ENCODE data around the gene PHYKPL.

PHYKPL gene

DNA sequence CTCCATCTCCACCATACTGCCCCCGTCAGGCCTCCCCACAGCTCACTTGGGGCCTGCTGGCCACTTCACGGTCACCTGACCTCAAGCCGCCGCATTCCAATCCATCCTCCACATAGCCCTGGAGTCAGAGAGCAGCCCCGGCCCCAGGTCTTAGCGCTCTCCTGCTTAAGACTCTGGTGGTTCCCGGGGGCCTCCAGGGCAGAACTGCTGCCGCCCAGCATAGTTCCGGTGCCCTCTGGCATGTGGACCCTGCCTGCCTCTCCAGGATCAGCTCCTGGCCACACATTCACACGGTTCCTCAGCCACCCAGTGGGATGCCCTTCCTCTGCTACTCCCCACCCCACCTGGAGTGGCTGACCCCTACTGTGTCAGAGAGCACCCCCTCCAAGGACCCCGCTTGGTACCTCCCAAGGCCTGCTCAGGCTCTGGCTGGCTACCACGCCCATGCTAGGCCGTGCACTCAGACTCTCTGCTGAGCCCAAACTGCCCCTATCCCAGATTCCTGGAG, 8.7 kb downstream of the PHYKPL start:
- DNase-seq (ENCODE audit: low read depth in 1 of 2, low spot score in 1 of 2) = no peak
- no peak overlapping the region for H3K27ac ChIP-seq (replicated peaks)
- TF ChIP-seq GABPA (IDR thresholded peaks at IDR 0.05; ENCODE audit: low read depth) (no peak), CTCF (IDR thresholded peaks at IDR 0.05; ENCODE audit: insufficient read depth, low read length) (no peak)
- H3K27me3 ChIP-seq (ENCODE audit: insufficient read depth, poor library complexity, severe bottlenecking) = no peaks in the 10 kb centered on the region
- no peak overlapping the region for H3K4me3 ChIP-seq (replicated peaks; ENCODE audit: insufficient read depth, low read length)

DNA sequence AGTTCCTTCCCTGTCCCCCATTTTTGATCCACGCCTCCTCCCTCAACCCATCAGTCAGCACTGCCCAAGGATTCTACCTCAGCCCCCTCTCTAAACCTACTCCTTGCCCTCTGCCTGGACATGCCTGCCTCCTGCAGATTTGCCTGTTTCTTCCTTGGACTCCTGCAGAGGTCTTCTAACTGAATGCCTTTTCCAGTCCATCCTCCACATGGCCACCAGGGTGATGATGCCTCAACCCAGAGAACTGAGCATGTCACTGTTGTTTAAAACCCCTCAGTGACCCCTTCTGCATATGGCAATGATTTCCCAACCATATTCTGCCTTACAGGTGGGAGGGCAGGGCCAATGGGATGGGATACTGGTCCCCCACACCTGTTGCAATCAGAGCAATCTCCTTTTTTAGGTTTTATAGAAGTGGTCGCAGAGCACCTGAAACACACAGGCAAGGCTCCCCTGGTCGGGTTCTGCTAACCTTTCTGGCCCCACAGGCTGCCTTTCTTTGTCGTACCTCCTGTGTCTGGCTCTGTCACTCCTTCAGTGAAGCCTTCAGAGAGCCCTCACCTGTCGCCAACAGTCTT, 9.3 kb downstream of the PHYKPL start:
- TF ChIP-seq GABPA (IDR thresholded peaks at IDR 0.05; ENCODE audit: low read depth) (no peak), CTCF (IDR thresholded peaks at IDR 0.05; ENCODE audit: insufficient read depth, low read length) (no peak), SPI1 (IDR thresholded peaks at IDR 0.05; ENCODE audit: borderline replicate concordance, low read depth) (no peak), POLR2AphosphoS5 (IDR thresholded peaks at IDR 0.05; ENCODE audit: low read depth) (0 out of 2 replicates have a peak, but pooled peaks have one; percentile 13)
- TF ChIP-seq, protein P1, sequence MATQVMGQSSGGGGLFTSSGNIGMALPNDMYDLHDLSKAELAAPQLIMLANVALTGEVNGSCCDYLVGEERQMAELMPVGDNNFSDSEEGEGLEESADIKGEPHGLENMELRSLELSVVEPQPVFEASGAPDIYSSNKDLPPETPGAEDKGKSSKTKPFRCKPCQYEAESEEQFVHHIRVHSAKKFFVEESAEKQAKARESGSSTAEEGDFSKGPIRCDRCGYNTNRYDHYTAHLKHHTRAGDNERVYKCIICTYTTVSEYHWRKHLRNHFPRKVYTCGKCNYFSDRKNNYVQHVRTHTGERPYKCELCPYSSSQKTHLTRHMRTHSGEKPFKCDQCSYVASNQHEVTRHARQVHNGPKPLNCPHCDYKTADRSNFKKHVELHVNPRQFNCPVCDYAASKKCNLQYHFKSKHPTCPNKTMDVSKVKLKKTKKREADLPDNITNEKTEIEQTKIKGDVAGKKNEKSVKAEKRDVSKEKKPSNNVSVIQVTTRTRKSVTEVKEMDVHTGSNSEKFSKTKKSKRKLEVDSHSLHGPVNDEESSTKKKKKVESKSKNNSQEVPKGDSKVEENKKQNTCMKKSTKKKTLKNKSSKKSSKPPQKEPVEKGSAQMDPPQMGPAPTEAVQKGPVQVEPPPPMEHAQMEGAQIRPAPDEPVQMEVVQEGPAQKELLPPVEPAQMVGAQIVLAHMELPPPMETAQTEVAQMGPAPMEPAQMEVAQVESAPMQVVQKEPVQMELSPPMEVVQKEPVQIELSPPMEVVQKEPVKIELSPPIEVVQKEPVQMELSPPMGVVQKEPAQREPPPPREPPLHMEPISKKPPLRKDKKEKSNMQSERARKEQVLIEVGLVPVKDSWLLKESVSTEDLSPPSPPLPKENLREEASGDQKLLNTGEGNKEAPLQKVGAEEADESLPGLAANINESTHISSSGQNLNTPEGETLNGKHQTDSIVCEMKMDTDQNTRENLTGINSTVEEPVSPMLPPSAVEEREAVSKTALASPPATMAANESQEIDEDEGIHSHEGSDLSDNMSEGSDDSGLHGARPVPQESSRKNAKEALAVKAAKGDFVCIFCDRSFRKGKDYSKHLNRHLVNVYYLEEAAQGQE (IDR thresholded peaks at IDR 0.05; ENCODE audit: insufficient replicate concordance, low read depth) = no peak
- H3K27me3 ChIP-seq (ENCODE audit: insufficient read depth, poor library complexity, severe bottlenecking) = no peaks in the 10 kb centered on the region
- no peak overlapping the region for H3K27ac ChIP-seq (replicated peaks)

DNA sequence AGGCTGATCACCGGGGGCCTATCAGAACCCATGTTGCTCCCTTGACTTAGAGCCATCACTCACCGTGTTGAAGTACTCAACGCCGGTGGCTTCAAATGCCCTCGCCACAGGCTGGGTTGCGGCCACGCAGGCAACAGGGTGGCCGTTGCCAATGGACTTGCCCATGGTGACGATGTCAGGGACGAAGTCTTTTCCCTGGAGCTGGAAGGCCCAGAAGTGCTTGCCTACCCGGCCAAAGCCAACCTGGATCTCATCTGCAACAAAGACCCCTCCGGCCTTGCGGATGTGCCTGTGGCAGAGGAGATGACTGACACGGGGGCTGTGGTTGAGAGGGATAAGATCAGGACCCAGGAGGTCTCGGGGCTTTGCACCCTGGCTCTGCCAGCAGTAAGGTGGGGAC, 10.3 kb downstream of the PHYKPL start:
- peak overlapping the region; percentile 42; the same call in 1 of the 2 replicates for H3K27ac ChIP-seq (replicated peaks)
- H3K4me3 ChIP-seq (replicated peaks; ENCODE audit: insufficient read depth, low read length) = no peak overlapping the region
- TF ChIP-seq GABPA (IDR thresholded peaks at IDR 0.05; ENCODE audit: low read depth) (no peak), SPI1 (IDR thresholded peaks at IDR 0.05; ENCODE audit: borderline replicate concordance, low read depth) (no peak), CTCF (IDR thresholded peaks at IDR 0.05; ENCODE audit: insufficient read depth, low read length) (no peak), POLR2AphosphoS5 (IDR thresholded peaks at IDR 0.05; ENCODE audit: low read depth) (no peak; the same call in 1 of the 2 replicates)
- TF ChIP-seq, protein P1 (IDR thresholded peaks at IDR 0.05; ENCODE audit: insufficient replicate concordance, low read depth) = no peak
- no peak for DNase-seq (ENCODE audit: low read depth in 1 of 2, low spot score in 1 of 2)
- no peaks in the 10 kb centered on the region for H3K27me3 ChIP-seq (ENCODE audit: insufficient read depth, poor library complexity, severe bottlenecking)

More for the DNA sequence above, 9.3 kb downstream of the PHYKPL start:
- H3K4me3 ChIP-seq (replicated peaks; ENCODE audit: insufficient read depth, low read length) = no peak overlapping the region
- no peak for DNase-seq (ENCODE audit: low read depth in 1 of 2, low spot score in 1 of 2)

- no peak for TF ChIP-seq GABPA (IDR thresholded peaks at IDR 0.05; ENCODE audit: low read depth)
- TF ChIP-seq SPI1 (IDR thresholded peaks at IDR 0.05; ENCODE audit: borderline replicate concordance, low read depth) = no peak
- no peak for TF ChIP-seq POLR2AphosphoS5 (IDR thresholded peaks at IDR 0.05; ENCODE audit: low read depth)
- TF ChIP-seq, protein P1 (IDR thresholded peaks at IDR 0.05; ENCODE audit: insufficient replicate concordance, low read depth) = no peak
- no peak for TF ChIP-seq CTCF (IDR thresholded peaks at IDR 0.05; ENCODE audit: insufficient read depth, low read length)
- H3K27me3 ChIP-seq (ENCODE audit: insufficient read depth, poor library complexity, severe bottlenecking) = no peaks in the 10 kb centered on the region
- H3K4me3 ChIP-seq (replicated peaks; ENCODE audit: insufficient read depth, low read length) = no peak overlapping the region
- peak overlapping the region; percentile 42 for H3K27ac ChIP-seq (replicated peaks)
- DNase-seq (ENCODE audit: low read depth in 1 of 2, low spot score in 1 of 2) = no peak
Observed at GRCh38 chr5:178221853-178222252, 10.7 kb downstream of the PHYKPL start.
